HG03432 (cell line): Measurements from ENCODE around the gene NDUFAF2.
"Not testable (repeated sequence)": the region's sequence is repeated elsewhere in the genome, so short reads cannot be mapped to it uniquely, and the experiment has no call there.

Experiments used
- ATAC-seq: cut with Tn5 transposase; IDR thresholded peaks from one replicate; pipeline ENCODE4 v1.9.1; 2021; ENCODE audit warnings: mild to moderate bottlenecking, moderate library complexity; ENCODE audit not compliant: unreplicated experiment

The NDUFAF2 gene

DNA sequence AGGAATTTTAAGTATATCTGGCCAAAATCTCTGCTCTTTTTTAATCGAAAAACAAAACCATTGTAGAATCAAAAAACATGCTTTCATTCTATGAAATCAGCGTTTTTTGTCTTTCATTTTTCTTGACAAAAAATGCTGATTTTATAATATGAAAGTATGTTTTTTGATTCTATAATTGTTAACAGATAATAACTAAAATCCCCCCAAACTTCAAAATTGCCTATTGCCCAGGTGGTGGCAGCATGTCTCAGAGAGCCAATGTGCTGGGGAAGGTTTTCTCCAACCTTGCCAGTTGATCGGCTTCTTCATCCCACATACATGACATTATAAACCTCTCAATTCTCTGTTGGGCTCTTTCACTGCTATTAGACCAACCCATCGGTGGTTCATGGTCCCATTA is 222.4 kb downstream of the NDUFAF2 start:
- ATAC-seq, result no peak

DNA sequence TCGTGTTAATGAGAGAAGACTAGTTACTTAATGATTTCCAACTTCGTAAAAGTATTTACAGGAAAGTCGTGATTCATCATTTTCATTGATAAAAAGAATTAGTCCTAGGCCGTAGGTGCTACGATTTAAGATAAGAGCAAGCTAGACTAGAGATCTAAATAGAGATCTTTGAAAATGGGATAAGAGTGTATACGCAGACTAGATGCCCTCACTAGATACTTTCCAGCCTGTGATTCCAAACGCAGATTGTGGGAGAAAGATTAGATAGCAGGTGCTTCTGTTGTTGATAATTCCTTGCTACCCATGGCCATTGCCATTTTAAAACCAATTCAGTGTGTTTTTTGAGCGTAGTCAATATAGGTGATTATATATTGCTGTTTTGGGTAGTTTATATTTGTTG is 223.9 kb downstream of the NDUFAF2 start:
- ATAC-seq, result no peak

GRCh38 chr5:61171479-61171878 is 226.5 kb downstream of the NDUFAF2 start:
- no peak for ATAC-seq

DNA sequence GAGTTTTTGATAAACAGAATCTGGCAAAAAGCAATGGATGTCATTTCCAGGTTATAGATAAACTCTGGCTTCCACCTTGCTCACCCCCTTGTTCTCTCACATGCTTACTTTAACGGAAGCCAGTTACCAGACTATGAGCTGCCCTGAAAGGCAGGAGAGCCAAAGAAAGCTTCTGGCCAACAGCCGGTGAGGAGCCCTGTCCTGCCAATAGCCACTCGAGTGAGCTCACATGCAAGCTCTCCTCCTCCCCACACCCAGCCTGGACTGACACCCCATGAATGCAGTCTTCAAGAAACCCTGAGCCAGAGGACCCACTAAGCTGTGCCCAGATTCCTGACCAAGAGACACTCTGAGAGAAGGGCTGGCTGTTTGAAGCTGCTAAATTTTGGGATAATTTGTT is 231.6 kb downstream of the NDUFAF2 start:
- no peak for ATAC-seq

DNA sequence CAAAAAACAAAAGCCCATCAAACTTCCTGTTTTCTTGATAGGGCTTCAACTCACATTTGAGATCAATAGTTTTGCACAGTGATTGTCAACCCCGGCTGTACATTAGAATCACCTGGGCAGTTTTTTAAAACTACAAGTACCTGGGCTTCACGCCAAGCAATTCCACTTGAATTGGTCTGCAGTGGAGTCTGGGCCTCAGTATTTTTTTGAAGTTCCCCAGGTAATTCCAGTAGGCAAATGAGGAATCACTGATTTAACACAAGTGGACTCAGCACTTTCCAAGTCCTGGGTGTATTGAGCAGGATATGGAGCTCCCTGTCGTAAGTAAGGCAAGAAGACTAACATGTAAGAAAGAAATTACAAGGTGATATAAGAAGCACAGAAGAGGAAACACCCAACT is 232.1 kb downstream of the NDUFAF2 start:
- no peak for ATAC-seq

GRCh38 chr5:61177716-61178115 is 232.7 kb downstream of the NDUFAF2 start:
- ATAC-seq, result peak; percentile 90

- no peak for ATAC-seq
Observed at GRCh38 chr5:61178702-61179101, 233.7 kb downstream of the NDUFAF2 start.

GRCh38 chr5:61180886-61181285 is 235.9 kb downstream of the NDUFAF2 start:
- no peak for ATAC-seq

- ATAC-seq, result no peak
Observed at GRCh38 chr5:61182449-61182848, 237.4 kb downstream of the NDUFAF2 start.

GRCh38 chr5:61183538-61183937 is 238.5 kb downstream of the NDUFAF2 start:
- no peak for ATAC-seq

DNA sequence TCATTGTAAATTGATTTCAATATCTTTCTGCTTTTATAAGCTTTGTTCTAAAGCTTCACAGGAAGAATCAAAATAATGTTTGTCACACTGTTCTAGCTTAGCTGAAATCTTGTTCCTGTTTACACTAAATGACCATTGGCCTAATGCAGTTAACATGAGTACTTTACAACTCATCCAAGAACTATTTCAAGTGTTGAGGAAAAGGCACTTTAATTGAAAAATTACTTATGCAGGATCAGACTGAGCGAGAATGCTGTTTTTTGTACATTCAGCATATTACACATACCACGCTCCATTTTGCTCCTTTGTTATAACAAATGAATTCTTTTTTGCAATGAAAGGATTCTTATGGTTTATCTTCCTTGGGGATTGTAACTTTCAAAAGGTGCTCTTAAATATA is 239.7 kb downstream of the NDUFAF2 start:
- ATAC-seq, result no peak

DNA sequence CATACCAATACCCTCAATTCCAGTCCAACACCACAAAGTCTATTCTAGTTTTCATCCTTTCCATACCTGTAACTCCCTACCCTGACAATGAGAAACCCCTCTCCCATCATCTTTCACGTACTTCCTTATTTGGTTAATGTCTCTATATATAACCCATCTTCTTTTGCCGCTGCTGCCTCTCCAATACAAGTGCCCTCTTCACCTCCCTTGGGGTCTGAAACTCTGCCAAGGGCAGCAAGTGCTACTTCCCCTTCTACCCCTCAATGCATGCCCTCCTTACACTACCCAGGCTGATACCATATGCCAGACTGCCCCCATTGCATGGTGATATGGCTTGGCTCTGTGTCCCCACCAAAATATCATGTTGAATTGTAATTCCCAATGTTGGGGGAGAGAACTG is 241.6 kb downstream of the NDUFAF2 start:
- no peak for ATAC-seq

- ATAC-seq, result not testable (repeated sequence)
Observed at GRCh38 chr5:61187352-61187751, 242.3 kb downstream of the NDUFAF2 start.

GRCh38 chr5:61187826-61188225 is 242.8 kb downstream of the NDUFAF2 start:
- not testable (repeated sequence) for ATAC-seq

GRCh38 chr5:61198606-61199005 is 253.6 kb downstream of the NDUFAF2 start:
- ATAC-seq, result no peak

- ATAC-seq, result peak; percentile 89
Observed at GRCh38 chr5:61200582-61201155, 255.7 kb downstream of the NDUFAF2 start.

DNA sequence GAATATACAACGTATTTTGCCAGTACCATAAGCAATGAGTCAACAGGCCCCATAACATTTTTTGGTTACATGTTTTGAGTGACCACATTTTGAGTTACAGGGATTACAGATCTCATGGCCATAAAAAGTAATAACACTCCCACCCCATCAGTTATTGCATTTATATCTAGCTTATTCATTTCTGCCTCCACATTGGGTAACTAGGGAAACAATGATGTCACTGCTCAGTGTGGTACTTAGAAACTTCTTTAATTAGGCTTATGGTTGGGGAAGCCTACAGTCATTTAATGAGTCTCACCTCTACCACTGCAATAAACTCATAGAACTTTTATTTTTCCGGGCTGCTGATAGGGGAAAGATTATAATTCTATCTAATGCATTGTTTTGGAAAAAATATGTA is 257.2 kb downstream of the NDUFAF2 start:
- ATAC-seq, result peak; percentile 33
